K562 (cell line): Measurements from ENCODE around the gene OSBPL3. TPM values are rescaled to one million over a fixed set of nuclear protein-coding genes. Genes with fewer than 3 reads are reported as not detected.
A peak's percentile ranks its signal among the peaks of the same experiment; 100 is the strongest.

Experiments
- ELF2 ChIP-seq: fragments of 250-450 bp; sonication (Bioruptor Pico); IDR thresholded peaks from 2 replicates; pipeline ENCODE4 v1.5.0; 2021; ENCODE audit warnings: mild to moderate bottlenecking
- L3MBTL2 ChIP-seq: fragments of 450-650 bp; IDR thresholded peaks from 2 replicates; pipeline ENCODE4 v1.6.1; 2016; ENCODE audit warnings: mild to moderate bottlenecking, moderate library complexity
- MAFK ChIP-seq: IDR thresholded peaks from 2 replicates; pipeline ENCODE4 v1.6.1; 2011; ENCODE audit warnings: low read length, improper control_type of control experiment
- PPARD ChIP-seq: fragments of 250-450 bp; sonication (Bioruptor Pico); IDR thresholded peaks from 2 replicates; pipeline ENCODE4 v1.8.0; 2022; ENCODE audit warnings: inconsistent platforms, mild to moderate bottlenecking, moderate library complexity
- ZBTB2 ChIP-seq: fragments of 450-650 bp; IDR thresholded peaks from 2 replicates; pipeline ENCODE4 v1.6.1; 2016; ENCODE audit warnings: antibody characterized with exemption
- polyA plus RNA-seq, 8 experiments: library from polyadenylated mRNA; depleted of rRNA in 4 of 8; stranded (reverse) in 5 of 8; unstranded in 3 of 8; fragments of >200 nt; fragmentation: Nextera tagmentation in 2 of 8; fragmentation: Illumina TruSeq in 1 of 8; extraction: Ambion mirVana in 2 of 8; extraction: Trizol in 1 of 8; gene quantifications; 2 replicates each; pipeline versions ENCODE4 v1.2.1 to v1.2.3, GENCODE V29; 2011 to 2014; ENCODE audit warnings: inconsistent platforms in 1 of 8, missing spikeins in 1 of 8
- total RNA-seq, 7 experiments: library from RNA; depleted of rRNA in 6 of 7; stranded (reverse); fragments of >200 nt in 6 of 7; fragmentation: Illumina TruSeq in 2 of 7; extraction: Trizol in 2 of 7; gene quantifications; 2 replicates each; pipeline versions ENCODE4 v1.2.1 to v1.2.3, GENCODE V29; 2011 to 2021; ENCODE audit warnings: low replicate concordance in 1 of 7
- TF ChIP-seq, protein P1 (sequence below): fragments of 450-650 bp; IDR thresholded peaks from 2 replicates; pipeline ENCODE4 v1.6.1; 2016; ENCODE audit warnings: mild to moderate bottlenecking, moderate library complexity

The OSBPL3 gene
- total and polyA plus RNA-seq, 9 of the 15 experiments (the other 6 are each of a cell fraction or from before 2014, with no cell fraction given), result 4.8 to 37.2 (median 26.5) TPM

GRCh38 chr7:24974026-24974832 is 5.7 kb downstream of the OSBPL3 start (continued):
- TF ChIP-seq, protein P1, sequence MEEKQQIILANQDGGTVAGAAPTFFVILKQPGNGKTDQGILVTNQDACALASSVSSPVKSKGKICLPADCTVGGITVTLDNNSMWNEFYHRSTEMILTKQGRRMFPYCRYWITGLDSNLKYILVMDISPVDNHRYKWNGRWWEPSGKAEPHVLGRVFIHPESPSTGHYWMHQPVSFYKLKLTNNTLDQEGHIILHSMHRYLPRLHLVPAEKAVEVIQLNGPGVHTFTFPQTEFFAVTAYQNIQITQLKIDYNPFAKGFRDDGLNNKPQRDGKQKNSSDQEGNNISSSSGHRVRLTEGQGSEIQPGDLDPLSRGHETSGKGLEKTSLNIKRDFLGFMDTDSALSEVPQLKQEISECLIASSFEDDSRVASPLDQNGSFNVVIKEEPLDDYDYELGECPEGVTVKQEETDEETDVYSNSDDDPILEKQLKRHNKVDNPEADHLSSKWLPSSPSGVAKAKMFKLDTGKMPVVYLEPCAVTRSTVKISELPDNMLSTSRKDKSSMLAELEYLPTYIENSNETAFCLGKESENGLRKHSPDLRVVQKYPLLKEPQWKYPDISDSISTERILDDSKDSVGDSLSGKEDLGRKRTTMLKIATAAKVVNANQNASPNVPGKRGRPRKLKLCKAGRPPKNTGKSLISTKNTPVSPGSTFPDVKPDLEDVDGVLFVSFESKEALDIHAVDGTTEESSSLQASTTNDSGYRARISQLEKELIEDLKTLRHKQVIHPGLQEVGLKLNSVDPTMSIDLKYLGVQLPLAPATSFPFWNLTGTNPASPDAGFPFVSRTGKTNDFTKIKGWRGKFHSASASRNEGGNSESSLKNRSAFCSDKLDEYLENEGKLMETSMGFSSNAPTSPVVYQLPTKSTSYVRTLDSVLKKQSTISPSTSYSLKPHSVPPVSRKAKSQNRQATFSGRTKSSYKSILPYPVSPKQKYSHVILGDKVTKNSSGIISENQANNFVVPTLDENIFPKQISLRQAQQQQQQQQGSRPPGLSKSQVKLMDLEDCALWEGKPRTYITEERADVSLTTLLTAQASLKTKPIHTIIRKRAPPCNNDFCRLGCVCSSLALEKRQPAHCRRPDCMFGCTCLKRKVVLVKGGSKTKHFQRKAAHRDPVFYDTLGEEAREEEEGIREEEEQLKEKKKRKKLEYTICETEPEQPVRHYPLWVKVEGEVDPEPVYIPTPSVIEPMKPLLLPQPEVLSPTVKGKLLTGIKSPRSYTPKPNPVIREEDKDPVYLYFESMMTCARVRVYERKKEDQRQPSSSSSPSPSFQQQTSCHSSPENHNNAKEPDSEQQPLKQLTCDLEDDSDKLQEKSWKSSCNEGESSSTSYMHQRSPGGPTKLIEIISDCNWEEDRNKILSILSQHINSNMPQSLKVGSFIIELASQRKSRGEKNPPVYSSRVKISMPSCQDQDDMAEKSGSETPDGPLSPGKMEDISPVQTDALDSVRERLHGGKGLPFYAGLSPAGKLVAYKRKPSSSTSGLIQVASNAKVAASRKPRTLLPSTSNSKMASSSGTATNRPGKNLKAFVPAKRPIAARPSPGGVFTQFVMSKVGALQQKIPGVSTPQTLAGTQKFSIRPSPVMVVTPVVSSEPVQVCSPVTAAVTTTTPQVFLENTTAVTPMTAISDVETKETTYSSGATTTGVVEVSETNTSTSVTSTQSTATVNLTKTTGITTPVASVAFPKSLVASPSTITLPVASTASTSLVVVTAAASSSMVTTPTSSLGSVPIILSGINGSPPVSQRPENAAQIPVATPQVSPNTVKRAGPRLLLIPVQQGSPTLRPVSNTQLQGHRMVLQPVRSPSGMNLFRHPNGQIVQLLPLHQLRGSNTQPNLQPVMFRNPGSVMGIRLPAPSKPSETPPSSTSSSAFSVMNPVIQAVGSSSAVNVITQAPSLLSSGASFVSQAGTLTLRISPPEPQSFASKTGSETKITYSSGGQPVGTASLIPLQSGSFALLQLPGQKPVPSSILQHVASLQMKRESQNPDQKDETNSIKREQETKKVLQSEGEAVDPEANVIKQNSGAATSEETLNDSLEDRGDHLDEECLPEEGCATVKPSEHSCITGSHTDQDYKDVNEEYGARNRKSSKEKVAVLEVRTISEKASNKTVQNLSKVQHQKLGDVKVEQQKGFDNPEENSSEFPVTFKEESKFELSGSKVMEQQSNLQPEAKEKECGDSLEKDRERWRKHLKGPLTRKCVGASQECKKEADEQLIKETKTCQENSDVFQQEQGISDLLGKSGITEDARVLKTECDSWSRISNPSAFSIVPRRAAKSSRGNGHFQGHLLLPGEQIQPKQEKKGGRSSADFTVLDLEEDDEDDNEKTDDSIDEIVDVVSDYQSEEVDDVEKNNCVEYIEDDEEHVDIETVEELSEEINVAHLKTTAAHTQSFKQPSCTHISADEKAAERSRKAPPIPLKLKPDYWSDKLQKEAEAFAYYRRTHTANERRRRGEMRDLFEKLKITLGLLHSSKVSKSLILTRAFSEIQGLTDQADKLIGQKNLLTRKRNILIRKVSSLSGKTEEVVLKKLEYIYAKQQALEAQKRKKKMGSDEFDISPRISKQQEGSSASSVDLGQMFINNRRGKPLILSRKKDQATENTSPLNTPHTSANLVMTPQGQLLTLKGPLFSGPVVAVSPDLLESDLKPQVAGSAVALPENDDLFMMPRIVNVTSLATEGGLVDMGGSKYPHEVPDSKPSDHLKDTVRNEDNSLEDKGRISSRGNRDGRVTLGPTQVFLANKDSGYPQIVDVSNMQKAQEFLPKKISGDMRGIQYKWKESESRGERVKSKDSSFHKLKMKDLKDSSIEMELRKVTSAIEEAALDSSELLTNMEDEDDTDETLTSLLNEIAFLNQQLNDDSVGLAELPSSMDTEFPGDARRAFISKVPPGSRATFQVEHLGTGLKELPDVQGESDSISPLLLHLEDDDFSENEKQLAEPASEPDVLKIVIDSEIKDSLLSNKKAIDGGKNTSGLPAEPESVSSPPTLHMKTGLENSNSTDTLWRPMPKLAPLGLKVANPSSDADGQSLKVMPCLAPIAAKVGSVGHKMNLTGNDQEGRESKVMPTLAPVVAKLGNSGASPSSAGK, result peak; percentile 53
- TF ChIP-seq PPARD (CRISPR knock-in tag) (no peak), MAFK (peak; percentile 76; the same call in 1 of the 2 replicates), L3MBTL2 (peak; percentile 56; the same call in 1 of the 2 replicates), ELF2 (CRISPR knock-in tag) (no peak), ZBTB2 (no peak)
